Esophagus muscularis mucosa (tissue), 4 donors: ENCODE results near the gene PRDM5.

Source experiments
- EP300 ChIP-seq: sonication (generic); formaldehyde crosslinking; IDR thresholded peaks from one replicate; pipeline ENCODE4 v1.6.1; 2017; ENCODE audit warnings: antibody characterized with exemption
- POLR2A ChIP-seq: fragments of 450-650 bp; IDR thresholded peaks from one replicate; pipeline ENCODE4 v1.6.1; 2017; ENCODE audit warnings: antibody characterized with exemption, moderate library complexity, mild to moderate bottlenecking, low read depth
- POLR2AphosphoS5 ChIP-seq, 2 donors: sonication (generic); formaldehyde crosslinking; IDR thresholded peaks; one replicate each; pipeline ENCODE4 v1.6.1; 2017; ENCODE audit warnings: antibody characterized with exemption in 2 of 2
- TF ChIP-seq, protein P1 (sequence below), 3 experiments: fragments of 200-600 bp in 2 of 3; fragments of 450-650 bp in 1 of 3; sonication (generic) in 2 of 3; IDR thresholded peaks; one replicate each; pipeline ENCODE4 v1.5.1; 2017 to 2019; ENCODE audit warnings: antibody characterized with exemption in 3 of 3, mild to moderate bottlenecking in 2 of 3, moderate library complexity in 1 of 3

DNA sequence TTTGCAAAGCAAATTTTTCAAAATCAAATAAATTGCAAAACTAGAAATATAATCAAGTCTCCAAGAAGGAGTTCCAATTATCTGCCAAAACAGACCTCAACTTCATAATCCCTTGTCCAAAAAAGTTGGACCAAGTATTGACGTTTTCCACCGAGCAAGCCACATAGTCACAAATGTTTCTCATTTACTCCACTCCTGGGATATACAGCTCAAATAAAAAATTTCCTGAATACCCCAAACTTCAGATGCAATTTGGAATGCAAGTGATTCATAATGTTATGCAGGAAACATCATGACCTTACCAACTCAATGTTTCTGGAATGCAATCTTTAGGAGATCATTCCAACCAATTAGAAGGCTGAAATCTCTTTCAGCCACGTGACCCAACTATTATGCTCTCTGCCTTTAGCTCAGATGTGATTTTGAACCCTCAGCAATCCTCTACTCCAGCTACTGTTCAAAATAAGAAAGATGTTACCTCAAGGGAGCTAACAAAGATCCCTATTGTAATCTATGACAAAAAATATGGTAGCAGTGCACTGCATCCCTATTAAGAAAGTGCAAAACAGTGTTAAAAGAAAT is 72.4 kb downstream of the PRDM5 start:
- TF ChIP-seq POLR2A (no peak), POLR2AphosphoS5 (IDR thresholded peaks at IDR 0.05) (no peak), EP300 (no peak)
- TF ChIP-seq, protein P1, sequence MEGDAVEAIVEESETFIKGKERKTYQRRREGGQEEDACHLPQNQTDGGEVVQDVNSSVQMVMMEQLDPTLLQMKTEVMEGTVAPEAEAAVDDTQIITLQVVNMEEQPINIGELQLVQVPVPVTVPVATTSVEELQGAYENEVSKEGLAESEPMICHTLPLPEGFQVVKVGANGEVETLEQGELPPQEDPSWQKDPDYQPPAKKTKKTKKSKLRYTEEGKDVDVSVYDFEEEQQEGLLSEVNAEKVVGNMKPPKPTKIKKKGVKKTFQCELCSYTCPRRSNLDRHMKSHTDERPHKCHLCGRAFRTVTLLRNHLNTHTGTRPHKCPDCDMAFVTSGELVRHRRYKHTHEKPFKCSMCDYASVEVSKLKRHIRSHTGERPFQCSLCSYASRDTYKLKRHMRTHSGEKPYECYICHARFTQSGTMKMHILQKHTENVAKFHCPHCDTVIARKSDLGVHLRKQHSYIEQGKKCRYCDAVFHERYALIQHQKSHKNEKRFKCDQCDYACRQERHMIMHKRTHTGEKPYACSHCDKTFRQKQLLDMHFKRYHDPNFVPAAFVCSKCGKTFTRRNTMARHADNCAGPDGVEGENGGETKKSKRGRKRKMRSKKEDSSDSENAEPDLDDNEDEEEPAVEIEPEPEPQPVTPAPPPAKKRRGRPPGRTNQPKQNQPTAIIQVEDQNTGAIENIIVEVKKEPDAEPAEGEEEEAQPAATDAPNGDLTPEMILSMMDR (IDR thresholded peaks at IDR 0.05), result no peak
